Liver (tissue), 2 donors: ENCODE measurements around the gene ANTXR1.

Experiments
- CTCF ChIP-seq: fragments of 150-350 bp; IDR thresholded peaks from 2 replicates; pipeline ENCODE4 v1.5.1; 2017; ENCODE audit warnings: improper control_type of control experiment, low read depth, low read length; ENCODE audit not compliant: missing input control
- REST ChIP-seq: IDR thresholded peaks from 2 replicates; pipeline ENCODE4 v1.6.1; 2016; ENCODE audit warnings: antibody characterized with exemption, mild to moderate bottlenecking
- donor health status: healthy.

- TF ChIP-seq CTCF (no peak), REST (no peak)
Measured at GRCh38 chr2:69073928-69074570, 61.1 kb downstream of the ANTXR1 start.
